Muscle of leg (tissue), 11 donors: ENCODE results near the gene STOML1. TPM values are rescaled to one million over a fixed set of nuclear protein-coding genes. Genes with fewer than 3 reads are reported as not detected.

Experiments used
- DNase-seq: peaks from one replicate; pipeline ENCODE4 v3.0.0; 2013
- H3K27ac ChIP-seq: one replicate; pipeline ENCODE4 v1.5.1; 2013; ENCODE audit warnings: mild to moderate bottlenecking, low read length, control low read depth
- H3K27me3 ChIP-seq: one replicate; pipeline ENCODE4 v1.6.1; 2013; ENCODE audit warnings: low read length; ENCODE audit not compliant: control insufficient read depth, insufficient read depth
- H3K36me3 ChIP-seq: one replicate; pipeline ENCODE4 v1.6.1; 2013; ENCODE audit warnings: low read length; ENCODE audit not compliant: control insufficient read depth, insufficient read depth
- H3K4me1 ChIP-seq: one replicate; pipeline ENCODE4 v1.6.1; 2013; ENCODE audit warnings: low read length; ENCODE audit not compliant: control insufficient read depth, insufficient read depth
- H3K4me3 ChIP-seq: one replicate; pipeline ENCODE4 v1.5.1; 2013; ENCODE audit warnings: low read length, control low read depth
- H3K9me3 ChIP-seq: replicated peaks from 2 replicates; pipeline ENCODE4 v1.6.1; 2013; ENCODE audit warnings: low read depth, low read length; ENCODE audit not compliant: control insufficient read depth
- WGBS: methylation state at CpG from one replicate; pipeline ENCODE4 v1.1.5; 2013; ENCODE audit warnings: missing lambda C conversion rate; ENCODE audit not compliant: insufficient coverage; 5-methylcytosine and 5-hydroxymethylcytosine counted together
- polyA plus RNA-seq, 8 donors: library from polyadenylated mRNA; unstranded; fragments of 120-200 nt; gene quantifications; one replicate each; pipeline versions ENCODE4 v1.2.1 to v1.2.3, GENCODE V29; 2013; ENCODE audit warnings: inconsistent platforms in 1 of 8, low replicate concordance in 1 of 8; ENCODE audit not compliant: insufficient read length in 8 of 8, insufficient read depth in 1 of 8
- total RNA-seq: library from RNA; stranded (reverse); fragments of 120-200 nt; gene quantifications from one replicate; pipeline ENCODE4 v1.2.4, GENCODE V29; 2013

STOML1 gene
- total and polyA plus RNA-seq, 9 donors = 21.0 to 40.2 (median 34.4) TPM

- H3K9me3 ChIP-seq = no peaks in the 10 kb centered on the region
- 0% methylated on average over 16 of the region's 18 CpGs for WGBS
- H3K4me1 ChIP-seq = peaks cover 46% of the 10 kb centered on the region
Observed at GRCh38 chr15:73994912-73995622, 3.0 kb upstream of the STOML1 start.

DNA sequence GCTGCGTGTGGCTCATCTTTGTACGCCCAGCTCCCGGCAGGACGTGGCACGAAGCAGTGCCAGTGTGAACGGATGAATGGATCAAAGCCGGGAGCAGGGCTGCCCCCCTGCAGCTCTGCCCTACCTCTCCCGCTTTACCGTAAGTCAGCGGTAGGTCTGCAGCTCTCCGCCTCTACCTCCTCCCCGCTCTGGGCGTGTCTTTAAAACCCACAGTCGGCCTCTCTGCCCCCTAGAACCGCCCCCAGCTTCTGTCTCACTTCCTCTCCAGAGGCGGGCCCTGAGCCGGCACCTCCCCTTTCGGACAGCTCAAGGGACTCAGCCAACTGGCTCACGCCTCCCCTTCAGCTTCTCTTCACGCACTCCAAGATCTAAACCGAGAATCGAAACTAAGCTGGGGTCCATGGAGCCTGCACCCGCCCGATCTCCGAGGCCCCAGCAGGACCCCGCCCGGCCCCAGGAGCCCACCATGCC, 2.4 kb upstream of the STOML1 start, which contains the start of gene PML:
Gene PML, plus strand, starts transcription at position 304 of the 471 bp plus-strand sequence. Its CDS starts 97 bp downstream, at position 401.
- H3K4me3 ChIP-seq = peak within 1 kb of the TSS; percentile 93
- peaks cover 47% of the 10 kb centered on the region for H3K4me1 ChIP-seq
- peak; percentile 99 for DNase-seq
- H3K27me3 ChIP-seq = no peaks in the 10 kb centered on the region
- peaks cover 21% of the 10 kb centered on the region for H3K36me3 ChIP-seq
- no peaks in the 10 kb centered on the region for H3K9me3 ChIP-seq
- peak within 1 kb of the TSS; percentile 97 for H3K27ac ChIP-seq
- under 1% methylated on average over 18 of the region's 27 CpGs for WGBS

More at GRCh38 chr15:73994912-73995622, 3.0 kb upstream of the STOML1 start:
- peak overlapping the region; percentile 93 for H3K4me3 ChIP-seq
- H3K27me3 ChIP-seq = no peaks in the 10 kb centered on the region
- H3K27ac ChIP-seq = peak overlapping the region; percentile 97
- DNase-seq = peak; percentile 52
- H3K36me3 ChIP-seq = peaks cover 18% of the 10 kb centered on the region

DNA sequence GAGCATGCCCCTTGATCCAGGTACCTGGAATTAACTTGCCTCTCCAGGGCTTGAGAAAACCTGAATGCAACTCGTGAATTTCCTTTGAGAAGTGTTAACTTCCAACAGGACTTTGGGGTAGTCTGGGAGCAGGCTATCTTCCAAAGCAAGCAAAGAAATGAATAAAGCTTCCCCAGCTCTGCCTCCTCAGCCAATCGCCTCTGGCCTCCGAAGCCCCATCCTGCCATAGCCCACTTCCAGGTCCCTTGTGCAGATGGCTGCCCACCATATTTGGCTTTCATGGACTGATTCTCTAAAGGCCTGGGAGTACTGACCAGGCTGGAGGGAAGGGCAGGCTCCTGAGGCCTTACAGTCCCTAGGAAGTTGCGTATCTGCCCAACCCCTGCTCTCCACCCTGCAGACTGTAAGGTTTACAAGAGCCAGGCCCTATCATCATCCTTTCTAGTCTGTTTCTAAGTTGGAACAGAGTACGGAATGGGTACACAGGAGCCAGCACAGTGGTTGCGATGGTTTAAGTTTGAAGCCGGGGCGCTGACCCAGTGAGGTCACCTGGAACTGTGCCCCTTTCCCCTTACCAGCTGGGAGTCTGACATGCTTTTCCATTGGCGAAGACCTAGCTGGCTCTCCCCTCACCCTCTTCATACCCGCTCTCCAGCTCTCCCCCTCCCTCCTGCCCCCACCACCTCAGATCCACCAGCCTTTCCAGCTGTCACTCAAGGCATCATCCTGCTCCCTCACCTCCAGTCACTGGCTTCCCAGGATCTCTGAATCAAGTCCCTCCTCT, 1.3 kb upstream of the STOML1 start:
- WGBS = 92% methylated on average over 9 of the region's 10 CpGs
- peaks cover 24% of the 10 kb centered on the region for H3K36me3 ChIP-seq
- H3K27me3 ChIP-seq = no peaks in the 10 kb centered on the region
- peaks cover 55% of the 10 kb centered on the region for H3K4me1 ChIP-seq
- H3K9me3 ChIP-seq = no peaks in the 10 kb centered on the region
- H3K4me3 ChIP-seq = peak overlapping the region; percentile 93
- H3K27ac ChIP-seq = no peak overlapping the region
- DNase-seq = peak; percentile 15

DNA sequence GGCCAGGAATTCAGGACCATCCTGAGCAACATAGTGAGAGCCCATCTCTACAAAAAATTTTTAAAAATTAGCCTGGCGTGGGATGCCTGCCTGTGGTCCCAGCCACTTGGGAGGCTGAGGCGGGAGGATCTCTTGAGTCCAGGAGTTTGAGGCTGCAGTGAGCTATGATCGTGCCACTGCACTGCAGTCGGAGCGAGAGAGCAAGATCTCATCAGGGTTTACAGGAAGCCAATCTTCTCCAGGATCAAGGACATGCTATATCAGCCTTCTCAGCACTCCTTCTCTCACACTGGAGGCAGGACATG, 451 bp upstream of the STOML1 start:
- Histone ChIP-seq H3K9me3 (no peaks in the 10 kb centered on the region), H3K4me1 (peaks cover 48% of the 10 kb centered on the region)

GRCh38 chr15:73991260-73991659, 835 bp downstream of the STOML1 start:
- H3K9me3 ChIP-seq = no peaks in the 10 kb centered on the region
- H3K27me3 ChIP-seq = no peaks in the 10 kb centered on the region
- peaks cover 58% of the 10 kb centered on the region for H3K4me1 ChIP-seq
- peak overlapping the region; percentile 79 for H3K27ac ChIP-seq
- 16% methylated on average over 4 of the region's 5 CpGs for WGBS
- H3K4me3 ChIP-seq = peak overlapping the region; percentile 73
- DNase-seq = peak; percentile 81
- H3K36me3 ChIP-seq = peaks cover 34% of the 10 kb centered on the region

More for the DNA sequence above, 451 bp upstream of the STOML1 start:
- no peak for DNase-seq
- Histone ChIP-seq H3K36me3 (peaks cover 24% of the 10 kb centered on the region), H3K27me3 (no peaks in the 10 kb centered on the region), H3K4me3 (peak overlapping the region; percentile 26), H3K27ac (peak overlapping the region; percentile 65)
- 88% methylated on average over 5 of the region's 5 CpGs for WGBS

- Histone ChIP-seq H3K27ac (peak overlapping the region; percentile 79), H3K9me3 (no peaks in the 10 kb centered on the region), H3K27me3 (no peaks in the 10 kb centered on the region), H3K4me1 (peaks cover 64% of the 10 kb centered on the region), H3K4me3 (no peak overlapping the region), H3K36me3 (peaks cover 41% of the 10 kb centered on the region)
- DNase-seq = peak; percentile 22
- 84% methylated on average over 8 of the region's 9 CpGs for WGBS
Observed at GRCh38 chr15:73990250-73991005, 1.7 kb downstream of the STOML1 start.

- no peak overlapping the region for H3K27ac ChIP-seq
- no peak for DNase-seq
- H3K4me1 ChIP-seq = peaks cover 76% of the 10 kb centered on the region
- 55% methylated on average over 4 of the region's 9 CpGs for WGBS
- peaks cover 47% of the 10 kb centered on the region for H3K36me3 ChIP-seq
- no peaks in the 10 kb centered on the region for H3K9me3 ChIP-seq
- H3K4me3 ChIP-seq = no peak overlapping the region
- no peaks in the 10 kb centered on the region for H3K27me3 ChIP-seq
Observed at GRCh38 chr15:73989001-73989798, 2.9 kb downstream of the STOML1 start.

GRCh38 chr15:73988445-73988969, 3.6 kb downstream of the STOML1 start:
- Histone ChIP-seq H3K36me3 (peaks cover 48% of the 10 kb centered on the region), H3K4me3 (no peak overlapping the region), H3K9me3 (no peaks in the 10 kb centered on the region), H3K27ac (peak overlapping the region; percentile 29), H3K27me3 (no peaks in the 10 kb centered on the region), H3K4me1 (peaks cover 76% of the 10 kb centered on the region)
- WGBS = 92% methylated on average over 13 of the region's 13 CpGs
- DNase-seq = no peak

DNA sequence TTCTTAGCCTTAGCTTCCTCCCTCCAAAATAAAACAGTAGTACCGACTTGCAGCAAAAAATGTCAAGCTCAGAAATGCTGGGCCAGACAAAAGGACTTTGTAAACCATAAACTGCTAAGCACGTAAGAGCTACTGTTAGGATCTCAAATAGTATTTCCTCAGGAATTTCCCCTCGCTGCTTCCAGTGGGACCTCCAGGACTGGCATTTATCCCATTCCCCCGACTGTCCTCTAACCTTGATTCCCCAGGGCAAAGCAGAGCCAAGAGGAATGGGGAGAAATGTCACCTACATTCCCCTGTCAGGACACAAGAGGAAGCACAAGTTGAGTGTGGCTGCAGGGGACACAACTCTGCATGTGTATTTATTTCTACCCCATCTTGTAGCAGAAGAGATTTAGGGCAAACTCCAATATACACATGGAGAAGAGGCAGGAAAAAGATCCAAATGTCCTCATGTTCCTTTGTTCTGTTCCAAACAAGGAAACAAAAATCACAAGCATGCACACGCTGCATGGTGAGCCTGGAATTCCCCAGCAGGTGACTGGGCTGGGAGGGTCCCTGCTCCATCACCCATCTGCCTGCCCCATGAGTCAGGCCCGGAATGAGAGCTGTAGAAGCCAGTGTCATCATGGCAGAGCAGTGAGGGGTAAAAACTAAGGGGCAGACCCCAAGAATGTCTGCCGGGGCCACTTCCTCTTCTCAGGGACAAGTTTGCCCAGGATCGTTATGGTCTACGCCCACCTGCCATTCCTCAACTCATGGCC, 4.2 kb downstream of the STOML1 start:
- Histone ChIP-seq H3K4me3 (no peak overlapping the region), H3K4me1 (peaks cover 76% of the 10 kb centered on the region), H3K9me3 (no peaks in the 10 kb centered on the region), H3K27ac (peak overlapping the region; percentile 55), H3K36me3 (peaks cover 48% of the 10 kb centered on the region), H3K27me3 (no peaks in the 10 kb centered on the region)
- DNase-seq = no peak
- WGBS = 70% methylated on average over 4 of the region's 9 CpGs
